GM12878 (cell line): ENCODE data around the gene AP5B1. TPM values are rescaled to one million over a fixed set of nuclear protein-coding genes. Genes with fewer than 3 reads are reported as not detected.

Experiments used
- ATAC-seq: fragments of 200-7000 bp; cut with Tn5 transposase; 3 replicates; pipeline ENCODE4 v1.9.1; 2020; ENCODE audit warnings: mild to moderate bottlenecking, moderate library complexity
- BruUV-seq: library from RNA; stranded (reverse); fragments of 400-500 nt; replicated peaks from 2 replicates; lab custom pipeline; 2021; lab: Mats Ljungman, UMichigan
- CTCF ChIA-PET: fragments of 300-600 bp; sonication (Branson Sonifier 250); formaldehyde crosslinking; extraction: SDS; loops from one replicate; lab custom pipeline; 2021; ENCODE audit warnings: inconsistent platforms; lab: Yijun Ruan, JAX
- POLR2A ChIA-PET: fragments of 350-600 bp; formaldehyde crosslinking; extraction: SDS; loops from one replicate; lab custom pipeline; 2021; ENCODE audit warnings: inconsistent platforms; lab: Charles Lee
- RAD21 ChIA-PET: fragments of 300-600 bp; sonication (Branson Sonifier 250); formaldehyde crosslinking; loops from one replicate; lab custom pipeline; 2023; ENCODE audit warnings: antibody characterized with exemption; ENCODE audit not compliant: unreplicated experiment; lab: Charles Lee
- SMC1A ChIA-PET: fragments of 300-600 bp; sonication (Branson Sonifier 250); formaldehyde crosslinking; loops from one replicate; lab custom pipeline; 2023; ENCODE audit not compliant: unreplicated experiment, uncharacterized antibody; lab: Charles Lee
- DNase-seq: peaks from one replicate; pipeline ENCODE4 v3.0.0-alpha.2; 2011; ENCODE audit warnings: low read depth, low spot score
- FAIRE-seq: peaks from 3 replicates; lab custom pipeline; 2011; peaks lifted over from hg19 to GRCh38; lab: Jason Lieb, UNC
- H2AFZ ChIP-seq: 2 replicates; pipeline ENCODE4 v1.6.0; 2011; ENCODE audit warnings: low read depth, low read length, control low read depth; ENCODE audit not compliant: control insufficient read depth
- H3K27ac ChIP-seq: 2 replicates; pipeline ENCODE4 v1.5.1; 2011; ENCODE audit warnings: control low read depth; ENCODE audit not compliant: control insufficient read depth, insufficient read depth
- H3K27me3 ChIP-seq, 2 experiments: replicated peaks in 1 of 2; 2 replicates each; pipeline versions ENCODE4 v1.6.0 to v1.6.1; 2011; ENCODE audit warnings: low read length in 1 of 2; ENCODE audit not compliant: control insufficient read depth in 2 of 2, insufficient read depth in 2 of 2
- H3K36me3 ChIP-seq, 2 experiments: 2 replicates each; pipeline ENCODE4 v1.5.1; 2011; ENCODE audit warnings: low read length in 1 of 2; ENCODE audit not compliant: control insufficient read depth in 2 of 2, insufficient read depth in 2 of 2
- H3K4me1 ChIP-seq: 2 replicates; pipeline ENCODE4 v1.6.1; 2011; ENCODE audit warnings: mild to moderate bottlenecking, low read length, moderate library complexity, mixed read lengths; ENCODE audit not compliant: control insufficient read depth, insufficient read depth
- H3K4me2 ChIP-seq: 2 replicates; pipeline ENCODE4 v1.6.0; 2011; ENCODE audit warnings: control low read depth; ENCODE audit not compliant: control insufficient read depth, insufficient read depth
- H3K4me3 ChIP-seq: fragments of 200-600 bp; sonication (generic); 2 replicates; pipeline ENCODE4 v1.5.1; 2016
- H3K79me2 ChIP-seq: 2 replicates; pipeline ENCODE4 v1.6.0; 2011; ENCODE audit warnings: low read length; ENCODE audit not compliant: control insufficient read depth, insufficient read depth
- H3K9ac ChIP-seq: 2 replicates; pipeline ENCODE4 v1.8.0; 2011; ENCODE audit warnings: low read length, control low read depth, mixed read lengths; ENCODE audit not compliant: control insufficient read depth, insufficient read depth
- H3K9me3 ChIP-seq: replicated peaks from 3 replicates; pipeline ENCODE4 v1.5.1; 2011; ENCODE audit warnings: mild to moderate bottlenecking, low read length; ENCODE audit not compliant: control insufficient read depth, insufficient read depth
- H4K20me1 ChIP-seq: 2 replicates; pipeline ENCODE4 v1.6.0; 2011; ENCODE audit not compliant: control insufficient read depth, insufficient read depth
- CBX5 ChIP-seq: sonication (generic); IDR thresholded peaks from 2 replicates; pipeline ENCODE4 v1.6.1; 2016; ENCODE audit warnings: low read depth, moderate library complexity, mild to moderate bottlenecking, inconsistent platforms
- MYB ChIP-seq: fragments of 150-350 bp; IDR thresholded peaks from 2 replicates; pipeline ENCODE4 v1.6.1; 2014; ENCODE audit warnings: mild to moderate bottlenecking, low read depth, low read length, borderline replicate concordance
- NR2F1 ChIP-seq: fragments of 450-650 bp; conservative IDR thresholded peaks from 2 replicates; pipeline ENCODE4 v1.6.1; 2017; ENCODE audit warnings: mild to moderate bottlenecking
- PKNOX1 ChIP-seq: fragments of 450-650 bp; IDR thresholded peaks from 2 replicates; pipeline ENCODE4 v1.6.1; 2016; ENCODE audit warnings: mild to moderate bottlenecking
- RAD21 ChIP-seq: IDR thresholded peaks from 2 replicates; pipeline ENCODE4 v1.6.1; 2011; ENCODE audit warnings: mild to moderate bottlenecking, low read depth, low read length, moderate library complexity; ENCODE audit not compliant: insufficient read depth
- SIN3A ChIP-seq: IDR thresholded peaks from 2 replicates; pipeline ENCODE4 v1.6.1; 2012; ENCODE audit warnings: low read depth, low read length, improper control_type of control experiment
- ZBTB33 ChIP-seq: fragments of 450-650 bp; IDR thresholded peaks from 2 replicates; pipeline ENCODE4 v1.6.1; 2017; ENCODE audit warnings: mild to moderate bottlenecking
- ZNF622 ChIP-seq: fragments of 450-650 bp; IDR thresholded peaks from 2 replicates; pipeline ENCODE4 v1.6.1; 2017; ENCODE audit warnings: mild to moderate bottlenecking, inconsistent platforms
- ZZZ3 ChIP-seq: IDR thresholded peaks from 2 replicates; pipeline ENCODE4 v1.6.1; 2011; ENCODE audit warnings: low read depth; ENCODE audit not compliant: control insufficient read depth, insufficient read length
- WGBS: methylation state at CpG from one replicate; pipeline ENCODE4 v1.1.6; 2016; ENCODE audit warnings: low lambda C conversion rate; ENCODE audit not compliant: insufficient replicate concordance, insufficient coverage; ENCODE audit errors: missing lambda C conversion rate; 5-methylcytosine and 5-hydroxymethylcytosine counted together
- in situ Hi-C: fragments of 300-500 bp; cut with MboI; formaldehyde crosslinking; loops from 9 replicates; pipeline ENCODE4 v1.14.3; 2018; ENCODE audit warnings: mixed read lengths
- intact Hi-C: fragments of 100-400 bp; cut with micrococcal nuclease; formaldehyde crosslinking; loops from one replicate; pipeline ENCODE4 v1.14.2; 2022; ENCODE audit not compliant: unreplicated experiment
- polyA plus RNA-seq, 11 experiments: library from polyadenylated mRNA; depleted of rRNA in 4 of 11; unstranded in 6 of 11; stranded (reverse) in 5 of 11; fragments of >200 nt; fragmentation: Nextera tagmentation in 4 of 11; fragmentation: Illumina TruSeq in 1 of 11; extraction: Ambion mirVana in 4 of 11; extraction: Trizol in 1 of 11; gene quantifications; 1 replicate in 1 of 11; 2 replicates in 10 of 11; pipeline versions ENCODE4 v1.2.1 to v1.2.3, GENCODE V29; 2011 to 2016; ENCODE audit warnings: inconsistent platforms in 2 of 11, missing spikeins in 2 of 11, low read depth in 1 of 11
- total RNA-seq, 4 experiments: library from RNA; depleted of rRNA in 3 of 4; stranded (reverse); fragments of >200 nt in 3 of 4; fragmentation: Illumina TruSeq in 1 of 4; extraction: Trizol in 1 of 4; gene quantifications; 2 replicates each; pipeline versions ENCODE4 v1.2.1 to v1.2.3, GENCODE V29; 2013 to 2021

Gene AP5B1
- total and polyA plus RNA-seq, 10 of the 15 experiments (the other 5 are each of a cell fraction or from before 2014, with no cell fraction given), result 0.47 to 13.1 (median 4.8) TPM

GRCh38 chr11:65778431-65778900, 2.3 kb downstream of the AP5B1 start:
- Histone ChIP-seq H3K79me2 (peaks cover 10% of the 10 kb centered on the region), H3K27me3 (no peaks in the 10 kb centered on the region), H2AFZ (no peak overlapping the region), H3K4me1 (peaks cover 16% of the 10 kb centered on the region), H3K9me3 (no peaks in the 10 kb centered on the region), H4K20me1 (no peaks in the 10 kb centered on the region; the same call in 1 of the 2 replicates), H3K9ac (no peak overlapping the region), H3K4me3 (no peak overlapping the region), H3K36me3 (peaks cover 3 to 4% of the 10 kb centered on the region in 2 experiments; a peak in 3 of 4 replicates), H3K4me2 (no peak overlapping the region; the same call in 1 of the 2 replicates), H3K27ac (no peak overlapping the region)
- intact Hi-C loops, result no loop called here
- FAIRE-seq (no peak), ATAC-seq (no peak), DNase-seq (no peak)
- ChIA-PET SMC1A (interaction anchor here (1.1 to 2.5 kb wide), 6 partner anchors 8 to 67 kb away, joined by 3 to 41 read pairs (median 8); partner anchors contain the start of gene KAT5), RAD21 (interaction anchor here (1.3 to 5.4 kb wide), 6 partner anchors 8 to 115 kb away, joined by 3 to 91 read pairs (median 8); partner anchors contain the start of gene RELA), POLR2A (interaction anchor here (0.6 to 2.0 kb wide), 5 partner anchors 11 to 277 kb away, joined by 3 to 8 read pairs (median 5); partner anchors contain the start of gene RNASEH2C), CTCF (interaction anchor here (1.1 to 8.7 kb wide), 14 partner anchors 8 to 300 kb away, joined by 3 to 192 read pairs (median 16); partner anchors contain the start of genes FIBP, KAT5, RNASEH2C and SNX32)
- in situ Hi-C loops, result loop anchor here (5.0 kb wide), 2 partner anchors 44 to 66 kb away; partner anchors contain the start of gene KAT5
- TF ChIP-seq PKNOX1 (no peak), NR2F1 (no peak), RAD21 (no peak), MYB (no peak), ZNF622 (no peak), CBX5 (no peak), ZBTB33 (no peak), SIN3A (no peak), ZZZ3 (no peak)
- no TSS peak for BruUV-seq
- WGBS, result 93% methylated on average over 19 of the region's 20 CpGs
